ENCODE measurements around the gene ZNF526. TPM values are rescaled to one million over a fixed set of nuclear protein-coding genes. Genes with fewer than 3 reads are reported as not detected.

The ZNF526 gene
- total and polyA plus RNA-seq, 9 donors: 2.4 to 17.9 (median 12.9) TPM

DNA sequence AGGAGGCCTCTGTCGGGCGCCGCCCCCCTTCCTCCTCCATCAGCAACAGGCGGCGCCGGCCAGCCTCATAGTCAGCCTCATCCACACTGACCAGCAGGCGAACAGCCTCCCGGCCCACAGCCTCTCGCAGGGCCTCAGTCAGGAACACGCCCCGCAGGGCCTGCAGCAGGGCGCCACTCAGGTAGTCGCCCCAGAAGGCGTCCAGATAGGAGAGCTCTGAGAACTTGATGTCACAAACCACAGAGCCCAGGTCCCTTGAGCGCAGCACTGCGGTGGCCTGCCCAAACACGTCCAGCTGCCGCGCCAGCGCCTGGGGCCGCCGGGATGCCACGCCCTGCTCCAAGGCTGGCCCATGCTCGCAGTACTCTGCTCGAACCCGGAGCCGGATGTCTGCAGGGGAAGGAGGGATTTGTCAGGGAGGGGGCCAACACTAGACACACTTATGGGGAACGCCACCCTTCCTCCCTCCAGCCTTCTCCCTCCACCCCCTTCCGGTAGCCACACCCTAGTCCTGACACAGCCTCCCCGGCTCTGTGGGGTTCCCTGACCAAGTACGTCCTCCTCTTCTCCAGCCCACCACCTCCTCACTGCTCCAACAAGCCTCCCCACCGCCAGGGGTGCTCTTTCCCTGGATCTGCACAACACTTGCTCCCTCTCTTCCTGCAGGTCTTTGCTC lies 20.5 kb upstream of the ZNF526 start:
- Histone ChIP-seq H3K9me3 (no peaks in the 10 kb centered on the region), H3K4me1 (ENCODE audit: insufficient read depth) (no peaks in the 10 kb centered on the region), H3K4me3 (no peak overlapping the region), H3K27me3 (no peaks in the 10 kb centered on the region), H3K27ac (no peak overlapping the region), H3K36me3 (no peaks in the 10 kb centered on the region)
- TF ChIP-seq EP300 (IDR thresholded peaks at IDR 0.05) (no peak), POLR2A (IDR thresholded peaks at IDR 0.05) (no peak), CTCF (IDR thresholded peaks at IDR 0.05) (no peak)
- intact Hi-C loops (cut with DNase I): no loop called here
- DNase-seq: no peak
- WGBS, 3 donors: 81 to 87% (median 85%) methylated on average over 26 to 32 of the region's 32 CpGs

DNA sequence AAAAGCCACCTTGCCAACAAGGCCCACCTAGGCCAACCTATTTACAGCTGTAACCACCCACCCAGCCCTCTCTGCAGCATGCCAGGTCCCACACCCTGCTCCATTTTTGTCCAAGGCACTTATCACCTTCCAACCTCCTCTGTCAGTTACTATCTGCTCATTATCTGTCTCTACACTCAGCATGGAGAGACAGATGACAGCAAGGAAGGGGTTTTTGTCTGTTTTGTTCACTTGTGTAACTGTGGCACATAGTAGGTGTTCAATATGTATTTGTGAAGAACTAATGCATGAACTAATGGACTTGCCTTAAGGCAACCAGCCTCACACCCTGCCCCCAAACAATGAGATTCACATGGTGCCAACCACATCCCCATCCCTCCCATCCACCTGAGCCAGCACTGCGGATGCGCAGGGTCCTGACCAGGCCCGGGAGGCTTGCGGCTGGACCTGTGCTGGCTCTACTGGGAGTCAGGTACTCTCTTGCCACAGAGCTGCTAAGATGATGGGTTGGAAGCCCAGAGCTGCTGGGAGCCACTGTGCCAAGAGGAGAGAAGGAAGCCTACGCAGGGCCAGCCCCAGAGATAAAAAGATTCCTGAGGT lies 19.9 kb upstream of the ZNF526 start:
- Histone ChIP-seq H3K4me1 (ENCODE audit: insufficient read depth) (no peaks in the 10 kb centered on the region), H3K9me3 (no peaks in the 10 kb centered on the region), H3K4me3 (no peak overlapping the region), H3K36me3 (no peaks in the 10 kb centered on the region), H3K27ac (no peak overlapping the region), H3K27me3 (no peaks in the 10 kb centered on the region)
- 81 to 90% (median 88%) methylated on average over 5 of the region's 5 CpGs for WGBS, 3 donors
- DNase-seq: no peak
- no peak for TF ChIP-seq EP300 (IDR thresholded peaks at IDR 0.05)
- TF ChIP-seq CTCF (IDR thresholded peaks at IDR 0.05): no peak
- TF ChIP-seq POLR2A (IDR thresholded peaks at IDR 0.05): no peak
- intact Hi-C loops (cut with DNase I): no loop called here

GRCh38 chr19:42201489-42202289 lies 18.4 kb upstream of the ZNF526 start:
- WGBS, 3 donors: 48 to 57% (median 53%) methylated on average over 6 of the region's 6 CpGs
- no peaks in the 10 kb centered on the region for H3K9me3 ChIP-seq
- H3K36me3 ChIP-seq: no peaks in the 10 kb centered on the region
- no peaks in the 10 kb centered on the region for H3K27me3 ChIP-seq
- intact Hi-C loops (cut with DNase I): no loop called here
- no peak for DNase-seq
- H3K4me1 ChIP-seq (ENCODE audit: insufficient read depth): no peaks in the 10 kb centered on the region
- TF ChIP-seq CTCF (IDR thresholded peaks at IDR 0.05): no peak
- no peak for TF ChIP-seq POLR2A (IDR thresholded peaks at IDR 0.05)
- TF ChIP-seq EP300 (IDR thresholded peaks at IDR 0.05): no peak
- no peak overlapping the region for H3K27ac ChIP-seq
- H3K4me3 ChIP-seq: no peak overlapping the region

- intact Hi-C loops (cut with DNase I): no loop called here
- no peak overlapping the region for H3K27ac ChIP-seq
- H3K36me3 ChIP-seq: no peaks in the 10 kb centered on the region
- no peak overlapping the region for H3K4me3 ChIP-seq
- 78 to 82% (median 78%) methylated on average over 5 of the region's 5 CpGs for WGBS, 3 donors
- H3K4me1 ChIP-seq (ENCODE audit: insufficient read depth): no peaks in the 10 kb centered on the region
- H3K9me3 ChIP-seq: no peaks in the 10 kb centered on the region
- DNase-seq: no peak
- no peaks in the 10 kb centered on the region for H3K27me3 ChIP-seq
- TF ChIP-seq POLR2A (IDR thresholded peaks at IDR 0.05) (no peak), CTCF (IDR thresholded peaks at IDR 0.05) (no peak), EP300 (IDR thresholded peaks at IDR 0.05) (no peak)
Measured at GRCh38 chr19:42202290-42202880, 17.7 kb upstream of the ZNF526 start.

All from ovary (tissue), 9 donors.